Stimulated activated naive CD4-positive, alpha-beta T cell (primary cell): ENCODE measurements around the gene RABEPK.
"Not testable (repeated sequence)": the region's sequence is repeated elsewhere in the genome, so short reads cannot be mapped to it uniquely, and the experiment has no call there.

Experiments
- DNase-seq, 6 experiments: peaks; one replicate each; lab custom pipeline; 2025; lab: John Stamatoyannopoulos, UW

Gene RABEPK, protein sequence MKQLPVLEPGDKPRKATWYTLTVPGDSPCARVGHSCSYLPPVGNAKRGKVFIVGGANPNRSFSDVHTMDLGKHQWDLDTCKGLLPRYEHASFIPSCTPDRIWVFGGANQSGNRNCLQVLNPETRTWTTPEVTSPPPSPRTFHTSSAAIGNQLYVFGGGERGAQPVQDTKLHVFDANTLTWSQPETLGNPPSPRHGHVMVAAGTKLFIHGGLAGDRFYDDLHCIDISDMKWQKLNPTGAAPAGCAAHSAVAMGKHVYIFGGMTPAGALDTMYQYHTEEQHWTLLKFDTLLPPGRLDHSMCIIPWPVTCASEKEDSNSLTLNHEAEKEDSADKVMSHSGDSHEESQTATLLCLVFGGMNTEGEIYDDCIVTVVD

DNA sequence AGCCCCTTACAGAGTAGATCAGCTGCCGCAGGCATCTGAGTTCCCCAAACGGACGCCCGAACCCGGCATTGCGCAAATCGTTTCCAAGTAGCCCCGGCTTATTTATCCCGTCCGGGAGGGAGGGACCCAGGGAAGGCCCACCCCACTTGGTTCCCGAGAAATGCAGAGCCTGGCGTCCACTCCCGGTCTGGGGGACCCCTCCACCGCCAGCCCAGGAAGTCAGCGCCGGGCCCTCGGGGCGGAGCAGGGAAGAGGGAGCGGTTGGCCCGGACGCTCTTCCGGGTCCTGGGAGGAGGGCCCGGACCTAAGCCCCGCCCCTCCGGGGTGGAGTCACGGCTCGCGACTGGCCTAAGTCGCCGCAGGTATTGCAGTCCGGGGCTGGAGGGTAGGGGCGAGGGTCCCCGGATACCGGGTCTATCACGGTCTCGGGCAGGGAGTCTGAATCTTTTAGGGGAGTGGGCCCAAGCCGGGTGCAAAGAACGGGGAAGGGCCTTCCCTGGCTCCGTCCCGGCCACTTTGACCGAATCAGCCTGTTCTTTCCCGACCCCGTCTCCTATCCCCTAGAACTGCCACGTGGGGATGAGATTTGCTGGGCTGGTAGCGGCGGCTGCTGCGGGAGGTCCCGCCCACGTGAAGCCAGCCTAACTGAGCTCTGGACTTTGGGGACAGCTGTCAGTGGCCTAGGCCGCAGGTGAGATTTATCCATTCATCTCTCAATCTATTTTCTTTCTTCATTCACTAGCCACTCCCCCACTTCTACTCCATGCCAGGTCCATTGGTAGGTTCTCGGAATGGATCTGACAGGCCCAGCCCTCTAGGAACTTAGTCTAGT, at the start of gene RABEPK:
TSS of gene RABEPK (plus strand) at position 327 of the 832 bp plus-strand sequence. CDS start 2,472 bp downstream, outside the sequence.
- DNase-seq = peak; percentile 66 to 85 (median 82)

DNA sequence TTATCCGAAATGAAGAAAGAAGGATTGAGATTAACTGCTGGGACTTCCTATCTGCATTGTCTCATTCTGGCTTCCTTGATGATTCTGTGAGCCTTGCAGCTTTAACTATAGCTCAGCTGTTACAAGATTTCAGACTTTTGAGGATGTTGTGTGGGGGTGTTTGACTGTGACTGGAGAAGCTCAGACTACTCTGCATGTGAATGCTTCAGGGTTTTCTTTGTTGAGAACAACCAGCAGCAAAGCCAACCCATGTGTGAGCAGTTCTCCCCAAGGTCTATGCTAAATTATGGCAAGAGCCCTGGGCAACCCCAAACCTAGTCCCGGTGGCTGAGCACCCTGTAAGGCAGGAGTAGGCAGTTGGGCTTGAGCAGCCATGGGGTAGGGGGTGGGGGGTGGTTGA, 48.6 kb upstream of the RABEPK start:
- no peak for DNase-seq

DNA sequence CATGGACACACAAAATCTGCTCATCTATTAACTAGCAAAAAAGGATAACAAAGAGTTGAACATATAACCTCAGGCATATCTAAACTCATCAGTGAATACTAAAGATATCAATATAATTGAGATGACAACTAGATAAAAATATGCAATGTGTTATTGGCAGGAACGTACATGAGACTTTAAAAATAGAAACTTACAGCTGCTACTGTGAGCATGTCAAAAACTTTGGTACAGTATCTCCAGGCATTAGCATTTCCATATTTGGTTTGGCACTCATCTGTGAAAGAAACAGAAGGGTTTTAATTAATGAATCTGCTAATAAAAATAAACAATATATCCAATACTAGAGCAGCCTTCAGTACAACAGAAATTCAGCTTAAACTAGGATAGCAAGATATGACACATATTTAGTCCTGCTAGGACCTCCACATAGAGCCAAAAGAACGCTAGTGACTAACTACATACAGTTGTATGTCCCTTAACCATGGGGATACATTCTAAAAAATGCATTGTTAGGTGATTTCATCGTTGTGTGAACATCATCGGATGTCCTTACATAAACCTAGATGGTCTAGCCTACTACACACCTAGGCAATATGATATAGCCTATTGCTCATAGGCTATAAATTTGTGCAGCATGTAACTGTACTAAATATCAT, 46.5 kb upstream of the RABEPK start:
- DNase-seq = no peak

DNA sequence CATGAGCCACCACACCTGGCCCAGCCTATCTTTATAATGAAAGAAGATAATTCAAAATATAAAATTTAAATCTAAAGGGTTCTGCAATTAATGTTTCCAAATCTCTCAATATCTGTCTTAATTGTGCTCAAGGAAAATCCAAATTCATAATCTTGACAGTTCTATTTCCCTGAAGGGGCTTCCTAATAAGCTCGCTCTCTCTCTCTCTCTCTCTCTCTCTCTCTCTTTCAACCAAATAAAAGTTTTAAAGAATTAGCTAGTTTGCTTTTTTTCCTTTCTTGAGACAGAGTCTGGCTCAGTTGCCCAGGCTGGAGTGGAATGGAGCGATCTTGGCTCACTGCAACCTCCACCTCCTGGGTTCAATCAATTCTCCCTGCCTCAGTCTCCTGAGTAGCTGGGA, 43.8 kb upstream of the RABEPK start:
- DNase-seq = no peak

DNA sequence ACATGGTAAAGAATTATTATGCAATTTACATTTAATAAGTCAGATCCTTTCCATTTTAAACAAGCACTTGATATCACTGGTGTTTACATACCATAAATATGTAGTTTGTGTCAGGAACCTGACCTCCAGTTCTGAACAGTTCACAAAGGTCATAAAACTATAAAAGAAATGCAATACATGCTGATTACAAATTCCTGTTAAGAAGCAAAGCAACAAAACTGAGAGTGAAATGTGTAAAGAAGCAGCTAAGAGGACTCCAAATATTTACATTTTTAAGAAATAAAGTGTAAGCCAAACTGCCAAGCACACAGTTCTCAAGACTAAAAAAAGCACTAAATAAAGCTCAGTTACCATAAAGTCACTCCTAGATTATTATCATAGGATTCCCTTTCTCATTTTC, 39.6 kb upstream of the RABEPK start:
- no peak for DNase-seq

DNA sequence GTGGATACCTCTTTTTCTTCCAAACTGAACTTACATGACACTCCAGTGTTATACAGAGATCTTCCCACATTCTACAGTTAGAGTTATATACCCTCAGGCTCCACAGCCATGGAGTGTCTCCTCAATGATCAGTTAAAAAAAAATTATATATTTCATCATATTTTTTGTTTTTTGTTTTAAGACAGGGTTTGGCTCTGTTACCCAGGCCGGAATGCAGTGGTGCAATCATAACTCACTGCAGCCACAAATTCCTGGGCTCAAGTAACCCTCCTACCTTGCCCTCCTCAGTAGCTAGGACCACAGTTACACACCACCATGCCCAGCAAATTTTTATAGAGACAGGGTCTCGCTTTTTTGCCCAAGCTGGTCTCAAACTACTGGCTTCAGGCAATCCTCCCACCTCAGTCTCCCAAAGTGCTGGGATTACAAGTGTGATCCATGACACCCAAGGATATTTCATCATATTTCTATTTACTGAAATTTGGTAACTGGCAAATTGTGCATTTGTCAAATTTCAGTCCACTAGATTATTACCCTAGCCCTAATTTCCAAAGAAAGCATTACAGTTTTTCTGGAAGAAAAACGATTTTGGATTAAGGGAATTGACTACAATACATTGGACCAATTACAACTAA, 38.9 kb upstream of the RABEPK start:
- no peak for DNase-seq

DNA sequence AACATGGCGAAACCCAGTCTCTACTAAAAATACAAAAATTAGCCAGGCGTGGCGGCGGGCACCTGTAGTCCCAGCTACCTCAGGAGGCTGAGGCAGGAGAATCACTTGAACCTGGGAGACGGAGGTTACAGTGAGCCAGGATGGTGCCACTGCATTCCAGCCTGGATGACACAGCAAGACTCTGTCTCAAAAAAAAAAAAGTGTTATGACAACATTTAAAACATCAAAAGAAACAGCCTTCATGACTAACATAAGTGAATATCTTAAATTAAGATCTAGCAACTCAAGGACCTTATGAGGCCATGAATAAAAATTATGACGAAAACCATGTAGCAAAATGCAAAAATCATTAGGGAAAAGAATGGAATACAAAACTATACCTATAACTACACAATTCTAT, 37.5 kb upstream of the RABEPK start:
- not testable (repeated sequence) for DNase-seq

DNA sequence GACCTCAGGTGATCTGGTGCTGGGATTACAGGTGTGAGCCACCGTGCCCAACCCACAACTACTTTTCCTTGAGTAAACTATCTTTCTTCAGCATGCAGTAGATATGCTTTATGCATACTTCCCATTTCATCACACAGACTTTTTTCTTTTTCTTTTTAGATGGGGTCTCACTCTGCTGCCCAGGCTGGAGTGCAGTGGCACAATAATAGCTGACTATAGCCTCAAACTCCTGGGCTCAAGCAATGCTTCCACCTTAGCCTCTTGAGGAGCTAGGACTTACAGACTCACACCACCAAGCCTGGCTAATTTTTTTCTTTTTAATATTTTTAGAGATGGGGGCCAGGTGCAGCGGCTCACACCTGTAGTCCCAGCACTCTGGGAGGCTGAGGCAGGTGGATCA, 33.6 kb upstream of the RABEPK start:
- DNase-seq = no peak

DNA sequence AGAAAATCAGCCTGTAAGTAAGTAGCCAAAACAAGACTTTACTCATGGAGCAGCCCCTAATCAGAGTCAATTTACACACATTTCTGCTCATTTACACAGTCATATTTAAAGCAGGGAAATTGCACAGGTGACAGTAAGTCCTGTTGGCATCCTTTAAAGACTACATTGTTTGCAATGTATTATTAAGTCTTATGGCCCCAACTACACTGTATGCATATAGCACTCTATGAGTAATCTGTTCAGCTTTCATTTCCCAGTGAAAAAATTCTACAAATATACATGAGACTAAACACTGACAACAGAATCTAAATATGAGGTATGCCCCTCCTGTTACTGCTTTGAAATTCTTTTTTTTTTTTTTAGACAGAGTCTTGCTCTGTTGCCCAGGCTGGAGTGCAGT, 30.4 kb upstream of the RABEPK start:
- DNase-seq = no peak

DNA sequence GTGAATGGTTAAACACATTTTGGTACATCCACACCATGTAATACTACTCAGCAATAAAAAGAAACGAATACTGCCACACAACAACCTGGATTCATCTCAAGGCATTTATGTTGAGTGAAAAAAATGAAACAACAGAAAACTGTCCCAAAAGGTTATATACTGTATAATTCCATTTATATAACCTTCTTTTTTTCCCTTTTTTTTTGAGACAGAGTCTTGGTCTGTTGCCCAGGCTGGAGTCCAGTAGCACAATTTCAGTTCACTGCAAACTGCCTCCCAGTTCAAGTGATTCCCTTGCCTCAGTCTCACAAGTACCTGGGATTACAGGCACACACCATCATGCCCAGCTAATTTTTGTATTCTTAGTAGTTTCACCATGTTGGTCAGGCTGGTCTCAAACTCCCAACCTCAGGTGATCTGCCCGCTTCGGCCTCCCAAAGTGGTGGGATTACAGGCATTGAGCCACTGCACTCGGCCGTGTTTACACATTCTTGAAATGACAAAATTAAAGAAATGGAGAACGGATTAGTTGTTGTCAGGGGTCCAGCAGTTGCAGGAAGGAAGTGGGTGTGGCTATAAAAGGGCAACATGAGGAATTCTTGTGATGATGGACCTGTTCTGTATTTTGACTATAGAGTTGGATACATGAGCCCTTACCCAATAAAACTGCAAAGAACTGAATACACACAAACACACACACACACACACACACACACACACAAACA, 28.1 kb upstream of the RABEPK start:
- no peak for DNase-seq

DNA sequence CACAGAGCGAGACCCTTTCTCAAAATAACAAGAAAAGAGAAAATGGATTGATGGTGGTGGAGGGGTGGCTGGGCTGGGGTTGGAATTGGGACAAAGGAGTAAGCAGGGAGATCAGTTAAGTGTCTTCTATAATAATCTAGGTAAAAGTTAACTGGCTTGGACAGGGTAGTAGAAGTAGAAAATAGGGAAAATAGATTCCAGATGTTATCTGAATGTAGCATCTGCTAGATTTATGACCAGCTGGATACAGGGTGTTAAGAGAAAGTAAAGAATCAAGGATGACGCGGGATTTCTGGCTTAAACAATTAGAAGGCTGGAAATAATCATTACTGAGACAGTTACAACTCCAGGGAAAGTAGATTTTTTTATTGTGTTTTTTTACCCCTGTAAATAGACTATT, 23.7 kb upstream of the RABEPK start:
- DNase-seq = no peak

DNA sequence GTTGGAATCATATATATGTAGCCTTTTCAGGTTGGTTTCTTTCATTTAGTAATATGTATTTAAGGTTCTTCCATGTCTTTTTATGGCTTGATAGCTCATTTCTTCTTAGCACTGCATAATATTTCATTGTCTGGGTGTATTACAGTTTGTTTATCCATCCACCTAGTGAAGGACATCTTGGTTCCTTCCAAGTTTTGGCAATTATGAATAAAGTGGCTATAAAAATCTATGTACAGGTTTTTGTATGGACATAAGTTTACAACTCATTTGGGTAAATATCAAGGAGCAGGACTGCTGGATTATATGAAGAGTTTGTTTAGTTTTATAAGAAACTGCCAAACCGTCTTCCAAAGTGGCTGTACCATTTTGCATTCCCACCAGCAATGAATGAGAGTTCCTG, 22.5 kb upstream of the RABEPK start:
- DNase-seq = no peak

DNA sequence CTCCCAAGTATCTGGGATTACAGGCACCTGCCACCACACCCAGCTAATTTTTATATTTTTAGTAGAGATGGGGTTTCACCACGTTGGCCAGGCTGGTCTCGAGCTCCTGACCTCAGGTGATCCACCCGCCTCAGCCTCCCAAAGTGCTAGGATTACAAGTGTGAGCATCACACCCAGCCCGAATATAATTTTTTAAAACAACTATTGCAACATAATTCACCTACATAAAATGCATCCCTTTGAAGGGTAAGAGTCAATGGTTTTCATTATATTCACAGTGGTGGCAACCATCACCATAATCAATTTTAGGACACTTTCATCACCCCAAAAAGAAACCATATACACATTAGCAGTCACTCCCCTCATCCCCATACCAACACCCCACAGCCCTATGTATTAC, 20.6 kb upstream of the RABEPK start:
- DNase-seq = not testable (repeated sequence)

DNA sequence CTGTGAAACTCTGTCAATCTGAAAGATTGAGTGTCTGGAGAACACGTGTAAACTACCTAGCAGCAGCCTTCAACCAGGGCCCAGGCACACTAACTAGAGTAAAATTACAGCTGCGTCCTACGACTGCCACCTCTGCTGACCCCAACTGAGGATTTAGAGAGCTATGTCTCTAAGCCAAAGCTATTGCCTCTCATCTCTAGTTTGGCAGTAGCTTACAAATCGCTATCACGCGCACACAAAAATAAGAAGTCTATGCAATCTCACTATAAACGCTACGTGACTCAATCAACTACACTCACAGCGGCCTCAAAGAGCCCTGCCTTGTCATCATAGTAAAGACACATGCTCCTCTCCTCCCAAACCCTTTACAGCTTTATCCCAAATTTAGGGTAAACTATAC, 19.5 kb upstream of the RABEPK start:
- DNase-seq = no peak

DNA sequence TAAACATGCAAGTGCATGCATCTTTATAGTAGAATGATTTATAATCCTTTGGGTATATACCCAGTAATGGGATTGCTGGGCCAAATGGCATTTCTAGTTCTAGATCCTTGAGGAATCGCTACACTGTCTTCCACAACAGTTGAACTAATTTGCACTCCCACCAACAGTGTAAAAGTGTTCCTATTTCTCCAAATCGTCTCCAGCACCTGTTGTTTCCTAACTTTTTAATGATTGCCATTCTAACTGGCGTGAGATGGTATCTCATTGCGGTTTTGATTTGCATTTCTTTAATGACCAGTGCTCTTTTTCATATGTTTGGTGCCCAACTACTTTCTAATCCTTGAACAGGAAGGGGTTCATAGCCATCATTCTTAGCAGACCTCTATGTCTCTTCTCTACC, 18.6 kb upstream of the RABEPK start:
- not testable (repeated sequence) for DNase-seq

DNA sequence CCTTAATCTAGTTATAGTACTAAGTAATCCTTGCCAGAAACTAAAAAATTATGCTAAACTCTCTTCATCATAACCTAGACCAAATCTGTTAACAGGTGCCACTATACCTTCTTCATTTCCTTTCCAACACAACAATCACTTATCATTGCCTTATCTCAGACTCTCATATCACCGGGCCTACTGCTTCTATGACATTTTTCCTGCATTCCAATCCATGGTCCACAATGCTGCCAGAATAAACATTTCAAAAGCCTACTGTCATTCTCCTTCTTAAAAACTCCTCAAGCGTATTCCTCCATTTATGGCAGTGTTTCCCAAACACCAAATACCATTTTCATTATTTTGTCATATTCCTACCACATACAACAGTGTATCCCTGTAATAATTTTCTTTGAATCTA, 17.3 kb upstream of the RABEPK start:
- DNase-seq = no peak

DNA sequence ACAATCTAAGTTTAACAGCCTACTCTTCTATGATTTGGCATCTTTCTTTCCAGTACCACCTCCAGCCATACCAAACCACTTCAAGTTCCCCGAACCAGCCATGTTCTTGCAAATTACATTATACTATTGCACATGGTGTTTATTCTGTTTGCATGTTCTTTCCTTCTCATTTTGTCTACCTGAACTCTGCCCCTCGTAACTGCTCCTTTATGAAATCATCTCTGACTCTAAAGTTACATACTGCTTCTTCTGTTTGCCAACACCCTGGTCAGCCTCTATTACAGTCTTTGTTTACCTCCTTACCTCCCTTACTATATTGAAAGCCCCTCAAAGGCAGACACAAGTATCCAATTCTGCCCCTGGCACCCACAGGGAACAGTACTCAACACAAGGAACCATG, 16.8 kb upstream of the RABEPK start:
- no peak for DNase-seq

DNA sequence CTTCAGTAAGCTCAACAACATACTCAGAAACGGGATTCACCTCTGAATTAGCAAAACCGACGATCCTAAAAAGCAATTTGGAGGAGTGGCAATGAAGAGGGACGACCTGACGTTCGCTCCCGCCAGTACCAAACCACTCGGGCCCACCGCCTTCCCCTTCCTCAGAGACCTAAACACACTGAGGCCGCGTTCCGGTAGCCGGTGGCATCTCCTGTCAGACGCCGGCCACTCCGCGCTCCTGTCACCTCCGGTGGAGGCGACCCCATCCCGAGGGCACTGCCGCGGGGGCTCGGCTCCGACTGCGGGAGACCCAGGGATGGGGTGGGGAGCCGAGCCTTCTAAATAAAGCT, 11.4 kb upstream of the RABEPK start:
- peak in 2 of 6 experiments; percentile 33 to 41 for DNase-seq

DNA sequence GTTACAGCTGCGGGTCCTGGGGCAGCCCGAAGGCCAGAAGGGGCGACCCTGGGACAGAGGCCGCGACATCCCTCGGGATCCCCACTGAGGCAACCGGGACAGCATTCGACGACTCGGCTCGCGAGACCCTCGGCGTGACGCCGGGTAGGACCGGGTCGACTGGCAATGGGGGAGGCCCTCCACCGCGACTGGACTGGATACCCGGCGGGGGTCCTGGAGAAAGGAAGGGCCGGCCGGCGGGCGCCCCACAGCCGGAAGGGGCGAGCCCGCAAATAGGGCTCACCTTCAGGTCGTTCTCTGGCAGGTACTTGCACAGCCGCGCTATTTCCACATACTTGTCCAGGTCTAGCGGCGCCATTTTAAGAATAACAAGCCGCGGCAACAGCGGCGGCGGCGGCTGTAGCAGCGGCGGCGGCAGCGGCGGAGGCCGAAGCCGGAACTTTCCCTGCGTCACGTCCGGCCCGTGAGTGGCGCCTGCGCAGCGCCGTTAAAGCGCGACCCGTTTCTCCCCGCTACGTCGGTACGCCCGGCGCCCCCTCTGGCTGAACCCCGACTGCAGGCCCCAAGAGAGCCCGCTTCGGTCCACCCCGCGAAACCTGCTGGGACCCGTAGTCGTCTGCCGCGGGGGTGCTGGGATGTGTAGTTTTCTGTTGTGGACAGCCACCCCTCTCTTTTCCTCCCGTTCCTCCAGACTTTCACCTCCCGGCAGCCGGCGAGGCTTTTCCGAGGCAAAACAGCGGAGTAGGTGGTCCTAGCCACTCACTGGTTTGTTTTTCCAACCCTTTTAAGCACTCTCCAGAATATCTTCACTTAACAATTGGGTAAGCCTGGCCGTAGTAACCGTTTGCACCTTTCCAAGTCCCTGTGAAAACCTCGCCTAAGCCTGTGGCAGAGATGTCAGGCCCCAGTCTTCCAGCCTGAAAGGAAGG, 10.7 kb upstream of the RABEPK start, which contains the start of gene PPP6C:
TSS of gene PPP6C (minus strand) at position 443 of the 929 bp plus-strand sequence. CDS start at position 358, 85 bp downstream.
- DNase-seq = peak; percentile 93 to 95 (median 94)

DNA sequence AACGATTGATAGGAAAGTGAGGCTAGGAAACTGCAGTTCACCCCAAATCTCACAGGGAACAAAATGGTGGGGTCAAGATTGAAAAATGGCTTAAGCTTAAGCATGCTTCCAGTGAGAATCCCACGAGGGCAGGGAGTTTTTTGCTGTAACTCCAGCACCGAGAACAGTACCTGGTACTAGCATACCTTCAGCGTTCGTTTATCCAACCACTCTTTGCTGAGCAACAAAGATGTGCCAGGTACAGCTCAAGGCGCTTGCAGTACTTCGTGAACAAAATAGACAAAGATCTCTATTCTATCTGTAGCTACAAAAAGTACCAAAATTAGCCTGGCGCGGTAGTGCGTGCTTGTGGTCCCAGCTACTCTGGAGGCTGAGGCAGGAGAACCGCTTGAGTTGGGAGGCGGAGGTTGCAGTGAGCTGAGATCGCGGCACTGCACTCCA, 10.0 kb upstream of the RABEPK start:
- DNase-seq = peak in 1 of 6 experiments; percentile 35
